GM18951 (cell line): Measurements from ENCODE around the gene CLNK.

Experiments used
- POLR2A ChIP-seq: IDR thresholded peaks from 4 replicates; pipeline ENCODE4 v1.6.1; 2011; ENCODE audit warnings: mild to moderate bottlenecking; ENCODE audit not compliant: insufficient read length, insufficient read depth; ENCODE audit errors: extremely low read depth
- in situ Hi-C: fragments of 300-500 bp; cut with MboI; formaldehyde crosslinking; loops from one replicate; pipeline ENCODE4 v1.12.0; 2022; ENCODE audit warnings: low sequenced_read_pairs, mixed read lengths, inconsistent platforms; ENCODE audit not compliant: unreplicated experiment

CLNK gene

DNA sequence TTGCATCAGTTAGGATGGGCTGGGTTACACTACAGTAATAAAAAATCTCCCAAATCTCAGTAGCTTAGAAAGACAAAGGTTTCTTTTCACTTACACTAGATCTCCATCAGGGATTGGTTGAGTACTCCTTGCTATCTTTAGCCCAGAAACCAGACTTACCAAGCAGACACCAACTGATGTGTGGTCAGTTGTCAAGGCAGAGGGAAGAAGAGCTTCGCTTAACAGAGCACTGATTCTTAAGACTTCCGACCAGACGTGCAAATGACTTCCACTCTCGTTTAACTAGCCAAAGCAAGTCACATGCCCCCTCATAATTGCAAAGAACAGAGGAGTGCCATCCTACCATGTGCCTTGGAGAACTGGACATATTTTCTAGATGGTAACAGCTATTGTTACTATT, 221.7 kb downstream of the CLNK start:
- no peak for TF ChIP-seq POLR2A
- in situ Hi-C loops, result no loop called here

DNA sequence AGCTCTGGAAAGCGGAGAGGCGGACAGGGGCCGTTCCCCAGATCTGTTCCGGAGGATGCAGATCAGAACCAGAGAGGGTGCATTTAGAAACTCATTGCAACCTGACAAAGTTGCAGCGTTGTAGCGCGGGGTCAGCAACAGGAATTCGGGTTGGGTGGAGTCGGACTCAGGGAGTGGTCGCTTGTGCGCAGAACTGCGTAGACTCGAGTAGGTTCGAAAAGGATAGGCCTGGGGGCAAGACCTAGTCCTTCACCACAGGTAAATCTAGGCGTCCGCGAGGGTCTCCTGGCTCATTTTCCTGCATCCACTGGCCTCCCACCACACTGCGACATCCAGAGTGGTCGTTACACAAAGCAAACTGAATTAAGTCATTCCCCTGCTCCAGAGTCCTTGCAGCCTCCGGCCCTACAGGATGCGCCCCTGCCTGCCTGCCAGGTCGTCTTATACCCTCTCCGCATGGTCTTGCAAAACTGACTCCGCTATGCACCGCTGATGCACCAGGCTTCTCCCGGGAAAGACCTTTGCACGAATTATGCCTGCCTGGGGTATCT, 222.6 kb downstream of the CLNK start:
- in situ Hi-C loops, result no loop called here
- TF ChIP-seq POLR2A, result no peak

DNA sequence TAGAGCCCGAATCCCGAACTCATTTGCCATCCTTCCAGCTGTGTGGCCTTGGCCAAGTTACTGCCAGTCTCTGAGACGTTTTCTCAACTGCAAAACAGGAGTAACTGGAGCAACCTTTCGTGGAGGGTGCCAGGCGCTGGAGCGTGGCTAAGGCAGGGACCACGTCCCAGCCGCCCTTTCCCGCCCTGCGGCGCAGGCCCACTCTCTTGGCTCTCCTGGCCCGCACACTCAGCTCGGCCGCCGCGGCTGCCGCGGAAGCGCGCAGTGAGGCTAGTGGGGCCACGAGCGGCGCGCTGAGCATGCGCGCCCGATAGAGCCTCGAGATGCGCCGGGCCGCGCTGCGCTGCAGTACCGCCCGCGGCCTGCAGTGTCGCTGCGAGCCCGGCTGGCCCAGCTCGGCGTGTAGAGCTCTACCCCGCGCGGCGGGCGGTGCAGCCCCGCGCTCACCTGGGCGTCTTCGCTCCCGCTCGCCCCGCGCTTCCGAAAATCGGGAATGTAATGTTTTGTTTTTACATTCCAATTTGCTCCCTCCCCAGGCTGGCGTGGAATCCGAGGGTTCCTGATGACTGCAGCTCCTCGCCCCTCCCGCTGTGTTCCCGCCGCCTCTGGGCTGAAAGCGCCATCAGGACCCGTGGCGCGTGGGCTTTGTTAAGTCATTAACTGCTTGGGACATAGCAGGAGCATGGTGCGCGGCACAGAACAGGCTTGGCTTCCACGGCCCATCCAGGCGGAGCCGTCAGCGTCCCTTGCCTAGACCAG, 223.3 kb downstream of the CLNK start:
- in situ Hi-C loops, result no loop called here
- TF ChIP-seq POLR2A, result peak; percentile 37

DNA sequence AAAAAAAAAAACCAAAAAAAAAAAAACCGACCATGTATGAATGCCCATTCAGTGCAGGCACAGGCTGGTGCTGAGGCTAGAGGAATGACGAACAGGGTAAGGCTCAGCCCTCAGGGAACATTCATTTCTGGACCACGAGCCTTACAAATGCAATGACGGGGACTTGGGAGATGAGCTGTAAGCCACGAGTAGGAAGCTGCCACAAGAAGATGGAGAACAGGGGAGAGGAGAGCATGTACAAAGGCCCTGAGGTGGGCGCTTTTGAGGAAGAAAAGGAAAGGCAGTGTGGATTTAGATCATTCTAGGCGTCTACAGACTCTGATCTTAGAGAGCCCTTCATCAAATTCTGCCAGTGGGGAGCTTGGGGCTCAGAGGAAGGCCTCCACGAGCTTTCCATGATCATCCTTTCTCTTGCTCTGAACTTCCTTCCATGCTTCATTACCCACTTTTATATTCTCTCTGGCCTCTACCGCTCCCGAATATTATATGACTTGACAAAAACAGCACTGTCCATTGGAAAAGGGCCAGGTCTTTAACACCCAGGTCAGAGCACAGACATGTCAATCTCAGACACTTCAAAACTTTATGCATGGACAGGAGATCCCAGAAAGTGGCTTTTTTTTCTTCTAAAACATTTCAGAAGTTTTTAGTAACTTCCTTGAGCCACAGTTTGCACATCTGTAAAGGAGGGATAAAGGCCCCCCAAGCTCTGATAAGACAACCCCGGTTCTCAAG, 224.1 kb downstream of the CLNK start:
- in situ Hi-C loops, result no loop called here
- no peak for TF ChIP-seq POLR2A

DNA sequence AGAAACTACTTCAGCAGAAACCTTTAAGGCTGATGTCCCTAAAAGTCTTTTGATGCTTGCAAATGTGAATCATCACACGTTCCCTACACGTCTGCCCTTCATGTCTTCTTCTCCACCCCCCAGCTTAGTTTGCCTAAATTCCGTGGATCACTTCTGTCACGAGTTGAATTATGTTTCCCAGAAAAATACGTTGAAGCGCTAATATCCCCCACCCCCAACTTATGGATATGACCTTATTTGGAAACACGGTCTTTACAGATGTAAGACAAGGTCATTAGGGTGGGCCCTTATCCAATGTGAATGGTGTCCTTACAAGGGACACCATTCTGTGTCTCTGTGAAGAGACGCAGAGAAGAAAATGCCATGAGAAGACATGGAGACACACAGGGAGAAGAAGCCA, 225.3 kb downstream of the CLNK start:
- in situ Hi-C loops, result no loop called here
- TF ChIP-seq POLR2A, result no peak

DNA sequence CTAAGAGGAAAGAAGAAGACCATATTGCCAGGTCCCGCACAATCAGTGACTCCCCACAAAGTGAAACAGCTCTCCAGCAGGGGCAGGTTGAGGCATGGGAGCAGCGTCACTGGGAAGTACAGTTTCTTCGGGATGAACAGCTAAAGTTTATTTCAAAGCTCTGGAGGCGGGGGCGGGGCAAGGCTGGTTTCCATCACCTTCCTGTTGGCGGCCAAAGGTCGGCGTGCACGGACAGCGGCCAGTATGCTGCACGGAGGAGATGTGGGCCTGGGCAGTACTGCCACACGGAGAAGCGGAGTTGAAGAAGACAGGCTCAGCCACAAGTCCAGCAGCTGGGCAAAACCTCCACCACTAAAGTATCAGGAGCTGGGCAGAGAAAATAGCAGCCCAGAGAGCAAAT, 226.4 kb downstream of the CLNK start:
- no peak for TF ChIP-seq POLR2A

DNA sequence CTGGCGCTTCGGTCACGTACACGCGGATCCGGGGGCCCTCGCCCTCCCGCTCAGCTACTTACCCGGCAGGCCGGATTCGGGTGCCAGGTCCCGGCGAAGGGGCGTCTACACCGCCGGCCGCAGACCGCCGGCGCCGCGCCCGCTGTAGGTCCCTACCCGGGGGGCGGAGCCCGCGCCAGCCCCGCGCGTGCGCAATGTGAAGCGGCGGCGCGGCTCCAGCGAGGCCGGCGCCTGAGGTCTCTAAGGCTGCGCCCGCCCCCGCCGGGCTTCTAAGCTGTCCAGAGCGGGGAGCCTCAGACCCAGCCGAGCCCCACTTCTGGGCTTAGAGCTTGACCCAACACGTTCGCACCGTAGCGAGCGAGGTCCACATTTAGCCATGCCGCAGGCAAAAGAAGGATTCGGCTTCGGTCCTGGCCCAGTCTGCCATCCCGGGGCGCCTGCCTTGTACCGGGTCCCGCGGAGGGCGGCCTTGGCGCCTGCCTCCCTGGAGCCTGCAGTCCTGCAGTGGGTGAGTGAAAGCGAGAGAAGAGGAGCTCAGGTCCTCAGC, 227.2 kb downstream of the CLNK start, which contains the start of gene ZNF518B:
Gene ZNF518B (minus strand): TSS at position 172 of the 547 bp plus-strand sequence. CDS start 11,098 bp downstream, outside the sequence.
- in situ Hi-C loops, result no loop called here
- TF ChIP-seq POLR2A, result peak; percentile 62

More for the DNA sequence above, 226.4 kb downstream of the CLNK start:
- in situ Hi-C loops, result no loop called here

DNA sequence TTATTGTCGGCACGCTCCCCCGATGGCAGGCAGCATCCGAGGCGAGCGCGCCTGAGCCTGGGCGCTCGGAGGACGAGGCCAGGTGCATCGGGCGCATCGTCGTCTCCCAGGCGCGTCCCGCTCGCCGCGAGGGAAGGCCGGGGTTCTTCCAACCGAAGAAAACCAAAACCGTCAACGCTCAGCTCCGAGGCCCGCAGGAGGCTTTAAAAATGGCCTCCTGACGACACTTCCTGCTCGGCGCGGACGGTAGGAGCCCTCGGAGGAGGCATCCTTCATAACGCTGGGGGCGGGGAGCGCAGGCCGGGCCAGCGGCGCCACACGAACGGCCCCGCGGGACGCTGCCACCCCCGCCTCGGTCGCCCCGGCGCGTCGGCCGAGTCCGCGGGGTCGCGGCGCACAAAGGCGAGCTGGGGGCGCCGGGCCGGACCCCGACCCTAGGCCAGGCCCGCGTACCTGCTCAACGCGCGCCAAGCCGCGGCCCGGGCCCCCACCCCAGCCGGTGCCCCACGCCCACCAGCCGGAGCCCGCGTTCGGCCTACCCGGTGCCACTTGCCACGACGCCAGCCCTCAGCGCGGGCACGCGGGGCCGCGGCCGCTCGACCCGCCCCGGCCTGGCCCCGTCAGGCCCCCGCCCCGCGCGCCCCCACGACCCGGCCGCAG, 227.8 kb downstream of the CLNK start:
- no peak for TF ChIP-seq POLR2A
- in situ Hi-C loops, result no loop called here

DNA sequence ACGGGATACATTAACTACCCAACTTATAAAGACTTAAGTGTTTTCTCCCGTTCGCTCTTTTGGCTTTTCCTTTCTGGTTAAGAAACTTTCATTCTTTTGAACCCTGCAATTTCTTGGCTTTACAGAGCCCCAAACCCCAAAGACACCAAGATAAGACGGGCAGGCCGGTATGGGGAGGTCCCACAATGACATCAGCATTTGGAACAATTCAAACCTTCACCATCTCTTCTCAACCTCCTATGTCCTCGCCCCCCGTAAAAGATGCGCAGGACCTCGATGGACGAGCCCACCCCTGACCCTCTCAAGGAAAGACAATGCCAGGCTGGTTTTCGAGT, 228.3 kb downstream of the CLNK start:
- TF ChIP-seq POLR2A, result no peak

DNA sequence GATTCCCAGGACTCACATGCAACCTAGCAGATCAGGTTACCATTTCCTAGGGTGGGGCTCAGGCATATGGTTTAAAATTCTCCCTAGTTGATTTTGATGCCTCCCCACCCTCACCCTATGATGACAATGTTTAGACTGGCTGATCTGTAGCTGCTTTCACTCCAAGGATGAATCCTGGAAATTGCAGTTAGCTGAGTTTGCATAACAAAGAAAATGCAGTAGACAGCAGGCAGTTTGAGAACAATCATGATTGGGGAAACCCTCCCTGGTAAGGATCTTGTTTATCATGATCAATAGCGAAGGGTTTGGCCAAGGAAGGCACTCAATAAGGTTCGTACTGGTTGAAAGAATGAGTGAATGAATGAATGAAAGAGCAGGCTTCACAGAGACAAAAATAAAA, 229.4 kb downstream of the CLNK start:
- in situ Hi-C loops, result no loop called here
- no peak for TF ChIP-seq POLR2A

More for the DNA sequence above, 228.3 kb downstream of the CLNK start:
- in situ Hi-C loops, result no loop called here

DNA sequence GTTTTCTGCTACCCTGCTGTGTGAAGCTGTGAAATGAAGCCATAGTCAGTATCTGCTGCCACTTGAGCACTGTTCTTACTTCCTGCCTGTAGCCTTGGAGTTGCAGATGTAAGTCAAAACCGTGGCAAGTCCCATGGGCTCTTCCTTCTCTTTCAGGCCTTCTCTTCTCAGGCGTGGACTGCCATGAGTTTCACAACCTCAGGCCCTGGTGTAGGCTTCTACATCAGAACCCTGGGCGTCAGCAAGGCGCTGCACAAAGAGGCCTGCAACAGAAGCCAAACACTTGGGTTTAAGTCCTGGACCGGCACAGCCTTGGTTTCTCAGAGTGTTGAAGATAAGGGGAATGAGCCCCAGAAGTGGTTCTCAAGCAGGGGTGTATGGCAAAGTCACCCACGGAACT, 229.8 kb downstream of the CLNK start:
- in situ Hi-C loops, result no loop called here
- TF ChIP-seq POLR2A, result no peak

DNA sequence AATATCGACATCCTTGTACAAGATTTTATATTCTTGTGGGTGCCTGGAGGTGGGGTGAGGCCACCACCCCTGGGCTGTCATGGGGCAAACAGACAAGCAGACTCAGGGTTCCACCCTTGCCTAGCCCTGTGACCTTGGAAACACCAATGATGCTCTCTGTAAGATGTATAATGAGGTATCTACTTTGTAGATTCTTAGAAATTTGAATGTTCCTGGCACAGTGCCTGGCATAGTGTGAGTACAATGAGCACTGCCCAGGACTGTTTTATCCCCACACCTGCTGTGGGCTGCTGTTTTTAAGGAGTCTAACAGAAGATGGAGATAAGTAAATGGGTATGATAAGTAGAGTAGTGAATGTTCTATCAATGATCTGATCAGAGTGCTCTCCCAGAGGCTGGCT, 230.4 kb downstream of the CLNK start:
- in situ Hi-C loops, result no loop called here
- no peak for TF ChIP-seq POLR2A

DNA sequence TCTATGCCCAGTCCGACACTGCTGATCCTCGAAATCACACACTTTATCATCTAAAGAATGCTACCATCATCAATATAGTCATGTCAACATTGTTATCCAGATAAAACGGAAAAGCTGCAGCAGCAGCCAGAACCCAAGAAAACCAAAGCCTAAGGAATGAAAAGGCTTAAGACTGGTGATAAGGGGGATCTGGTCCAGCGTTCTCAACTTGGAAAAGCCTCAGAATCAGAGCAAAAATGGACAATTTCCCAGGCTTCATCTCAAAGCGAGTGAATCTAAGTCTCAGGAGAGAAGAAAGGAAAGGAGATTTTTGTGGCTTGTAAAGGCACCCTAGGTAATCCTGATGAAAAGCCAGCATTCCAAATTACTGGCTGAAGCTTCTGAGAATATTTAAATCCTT, 235.6 kb downstream of the CLNK start:
- no peak for TF ChIP-seq POLR2A
- in situ Hi-C loops, result no loop called here
